ENCODE results near the gene ACVRL1. TPM values are rescaled to one million over a fixed set of nuclear protein-coding genes. Genes with fewer than 3 reads are reported as not detected.

The ACVRL1 gene
- total RNA-seq, 4 donors from 2014 or later, result 31.2 to 43.4 (median 39.0) TPM

DNA sequence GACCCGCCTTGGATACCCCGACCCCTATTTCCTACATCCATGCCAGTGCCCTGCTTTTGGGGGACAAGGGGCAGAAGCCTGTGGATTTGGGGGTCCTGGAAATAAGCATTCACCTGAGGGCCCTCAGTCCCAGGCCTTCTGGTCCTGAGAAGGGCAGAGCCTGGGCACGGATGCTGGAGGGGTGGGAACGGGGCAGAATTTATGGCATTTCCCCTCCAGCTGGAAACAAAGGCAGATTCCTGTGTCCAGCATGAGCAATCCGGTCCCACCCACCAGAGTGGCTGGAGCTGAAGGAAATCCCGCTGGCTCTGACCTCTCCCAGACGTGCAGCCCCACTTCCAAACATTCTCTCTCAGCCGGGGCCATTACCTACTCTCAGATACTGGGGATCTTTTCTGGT is 10.1 kb upstream of the ACVRL1 start:
- Histone ChIP-seq H3K27ac (peak overlapping the region; percentile 34), H3K27me3 (no peaks in the 10 kb centered on the region), H3K9me3 (no peaks in the 10 kb centered on the region), H3K4me1 (peaks cover 11% of the 10 kb centered on the region), H3K36me3 (no peaks in the 10 kb centered on the region), H3K4me3 (no peak overlapping the region)
- TF ChIP-seq, protein P1, sequence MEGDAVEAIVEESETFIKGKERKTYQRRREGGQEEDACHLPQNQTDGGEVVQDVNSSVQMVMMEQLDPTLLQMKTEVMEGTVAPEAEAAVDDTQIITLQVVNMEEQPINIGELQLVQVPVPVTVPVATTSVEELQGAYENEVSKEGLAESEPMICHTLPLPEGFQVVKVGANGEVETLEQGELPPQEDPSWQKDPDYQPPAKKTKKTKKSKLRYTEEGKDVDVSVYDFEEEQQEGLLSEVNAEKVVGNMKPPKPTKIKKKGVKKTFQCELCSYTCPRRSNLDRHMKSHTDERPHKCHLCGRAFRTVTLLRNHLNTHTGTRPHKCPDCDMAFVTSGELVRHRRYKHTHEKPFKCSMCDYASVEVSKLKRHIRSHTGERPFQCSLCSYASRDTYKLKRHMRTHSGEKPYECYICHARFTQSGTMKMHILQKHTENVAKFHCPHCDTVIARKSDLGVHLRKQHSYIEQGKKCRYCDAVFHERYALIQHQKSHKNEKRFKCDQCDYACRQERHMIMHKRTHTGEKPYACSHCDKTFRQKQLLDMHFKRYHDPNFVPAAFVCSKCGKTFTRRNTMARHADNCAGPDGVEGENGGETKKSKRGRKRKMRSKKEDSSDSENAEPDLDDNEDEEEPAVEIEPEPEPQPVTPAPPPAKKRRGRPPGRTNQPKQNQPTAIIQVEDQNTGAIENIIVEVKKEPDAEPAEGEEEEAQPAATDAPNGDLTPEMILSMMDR (IDR thresholded peaks at IDR 0.05), result no peak
- TF ChIP-seq POLR2AphosphoS5 (IDR thresholded peaks at IDR 0.05) (no peak), POLR2A (IDR thresholded peaks at IDR 0.05) (no peak), EP300 (IDR thresholded peaks at IDR 0.05) (no peak)
- WGBS, result 70% methylated on average over 8 of the region's 8 CpGs
- DNase-seq (ENCODE audit: low spot score in 2 of 2), result no peak

DNA sequence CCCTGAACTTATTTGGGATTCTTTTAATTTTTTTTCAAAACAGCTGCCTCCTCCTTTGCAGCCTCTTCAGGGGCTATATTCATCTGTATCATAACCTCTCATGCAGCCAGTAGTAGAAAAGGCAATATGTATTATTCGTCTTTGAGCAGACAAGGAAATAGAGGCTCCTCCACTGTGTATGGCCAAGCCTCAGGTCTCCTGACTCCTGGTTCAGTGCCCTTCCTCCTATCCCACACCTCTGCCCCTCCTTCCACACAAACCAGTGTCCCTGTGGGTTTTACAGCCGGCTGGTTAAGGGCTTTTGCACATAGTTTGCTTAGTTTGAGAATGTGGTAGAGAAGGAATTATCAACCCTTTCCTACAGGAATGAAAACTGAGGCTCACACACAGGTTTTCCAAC is 8.8 kb upstream of the ACVRL1 start:
- Histone ChIP-seq H3K4me3 (no peak overlapping the region), H3K27me3 (no peaks in the 10 kb centered on the region), H3K4me1 (peaks cover 11% of the 10 kb centered on the region), H3K27ac (no peak overlapping the region), H3K9me3 (no peaks in the 10 kb centered on the region), H3K36me3 (no peaks in the 10 kb centered on the region)
- DNase-seq (ENCODE audit: low spot score in 2 of 2), result no peak
- 78% methylated on average over 2 of the region's 2 CpGs for WGBS
- TF ChIP-seq, protein P1 (IDR thresholded peaks at IDR 0.05), result no peak
- TF ChIP-seq POLR2AphosphoS5 (IDR thresholded peaks at IDR 0.05) (no peak), EP300 (IDR thresholded peaks at IDR 0.05) (no peak), POLR2A (IDR thresholded peaks at IDR 0.05) (no peak)

DNA sequence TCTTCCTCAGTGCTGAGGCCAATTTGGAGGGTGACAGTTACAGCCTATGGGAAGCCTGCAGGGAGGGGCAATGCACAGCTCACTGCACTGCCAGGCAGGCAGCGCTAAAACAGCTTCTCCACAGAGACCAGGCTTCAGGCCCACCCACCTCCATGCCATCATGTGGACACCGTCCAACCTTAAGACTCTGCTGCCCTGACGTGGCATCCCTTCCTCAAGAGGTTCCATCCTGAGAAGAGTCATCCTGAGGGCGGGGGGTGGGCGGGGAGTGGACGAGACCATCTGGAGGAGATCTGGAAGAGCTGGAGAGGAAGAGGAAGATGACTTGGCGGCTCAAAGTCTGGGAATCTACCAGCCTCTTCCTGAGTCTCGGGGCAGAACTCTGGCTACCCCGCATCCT is 8.4 kb upstream of the ACVRL1 start:
- Histone ChIP-seq H3K27ac (no peak overlapping the region), H3K4me1 (peaks cover 11% of the 10 kb centered on the region), H3K27me3 (no peaks in the 10 kb centered on the region), H3K36me3 (no peaks in the 10 kb centered on the region), H3K4me3 (no peak overlapping the region), H3K9me3 (no peaks in the 10 kb centered on the region)
- DNase-seq (ENCODE audit: low spot score in 2 of 2), result no peak
- WGBS, result 82% methylated on average over 9 of the region's 9 CpGs
- no peak for TF ChIP-seq POLR2A (IDR thresholded peaks at IDR 0.05)
- no peak for TF ChIP-seq POLR2AphosphoS5 (IDR thresholded peaks at IDR 0.05)
- TF ChIP-seq, protein P1 (IDR thresholded peaks at IDR 0.05), result no peak
- TF ChIP-seq EP300 (IDR thresholded peaks at IDR 0.05), result no peak

DNA sequence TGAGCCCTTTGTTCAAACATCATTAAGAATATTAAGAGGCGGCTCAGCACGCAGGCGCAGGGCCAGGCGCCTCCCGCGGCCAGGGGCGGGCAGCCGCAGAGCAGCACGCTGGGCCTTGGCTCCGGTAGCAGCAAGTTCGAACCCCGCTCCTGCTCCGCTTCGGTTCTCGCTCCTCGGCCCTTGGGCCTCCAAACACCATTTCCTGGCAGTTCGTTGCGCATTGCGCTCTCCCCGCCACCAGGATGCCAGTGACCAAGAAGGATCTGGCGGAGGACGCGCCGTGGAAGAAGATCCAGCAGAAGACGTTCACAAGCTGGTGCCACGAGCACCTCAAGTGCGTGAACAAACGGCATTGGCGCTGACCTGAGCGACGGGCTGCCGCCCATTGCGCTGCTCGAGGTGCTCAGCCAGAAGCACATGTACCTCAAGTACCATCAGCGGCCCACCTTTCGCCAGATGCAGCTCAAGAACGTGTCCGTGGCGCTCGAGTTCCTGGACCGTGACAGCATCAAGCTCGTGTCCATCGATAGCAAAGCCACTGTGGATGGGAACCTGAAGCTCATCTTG is 6.9 kb upstream of the ACVRL1 start:
- no peak for DNase-seq (ENCODE audit: low spot score in 2 of 2)
- no peaks in the 10 kb centered on the region for H3K27me3 ChIP-seq
- H3K4me3 ChIP-seq, result no peak overlapping the region
- H3K27ac ChIP-seq, result no peak overlapping the region
- no peaks in the 10 kb centered on the region for H3K36me3 ChIP-seq
- WGBS, result 95% methylated on average over 33 of the region's 43 CpGs
- H3K9me3 ChIP-seq, result no peaks in the 10 kb centered on the region
- peaks cover 26% of the 10 kb centered on the region for H3K4me1 ChIP-seq
- TF ChIP-seq, protein P1 (IDR thresholded peaks at IDR 0.05), result no peak
- no peak for TF ChIP-seq POLR2AphosphoS5 (IDR thresholded peaks at IDR 0.05)
- TF ChIP-seq EP300 (IDR thresholded peaks at IDR 0.05), result no peak
- TF ChIP-seq POLR2A (IDR thresholded peaks at IDR 0.05), result no peak

DNA sequence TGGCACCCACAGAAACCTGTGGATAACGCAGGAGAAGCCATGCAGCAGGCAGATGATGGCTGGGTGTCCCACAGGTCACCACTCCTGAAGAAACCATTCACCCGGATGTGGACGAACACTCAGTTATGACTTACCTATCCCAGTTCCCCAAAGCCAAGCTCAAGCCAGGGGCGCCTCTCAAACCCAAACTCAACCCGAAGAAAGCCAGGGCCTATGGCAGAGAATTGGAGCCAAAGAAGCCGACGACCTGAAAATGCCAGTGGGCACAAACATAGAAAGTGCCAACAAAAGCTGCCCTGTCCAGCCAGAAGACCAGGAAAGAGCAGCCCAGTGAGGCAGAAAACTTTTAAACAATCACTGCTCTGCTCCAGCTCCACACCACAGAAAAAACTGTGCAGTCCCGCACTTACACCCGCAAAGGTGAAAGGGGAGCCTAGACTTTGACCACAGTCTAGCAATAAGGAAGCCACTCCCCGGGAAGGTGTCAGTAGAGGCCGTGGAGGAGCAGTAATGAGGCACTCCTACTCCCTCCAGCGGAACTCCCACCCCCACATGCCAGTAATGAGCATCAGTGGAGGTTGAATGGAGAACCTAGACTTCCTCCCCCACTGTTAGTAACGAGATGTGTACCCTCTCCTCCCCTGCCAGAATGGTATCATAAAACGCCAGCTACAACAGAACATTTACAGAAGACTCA is 6.0 kb upstream of the ACVRL1 start:
- TF ChIP-seq POLR2A (IDR thresholded peaks at IDR 0.05), result no peak
- TF ChIP-seq POLR2AphosphoS5 (IDR thresholded peaks at IDR 0.05), result no peak
- TF ChIP-seq, protein P1 (IDR thresholded peaks at IDR 0.05), result no peak
- no peak for TF ChIP-seq EP300 (IDR thresholded peaks at IDR 0.05)
- 85% methylated on average over 13 of the region's 14 CpGs for WGBS
- peak in 1 of 2 donors; percentile 5 for DNase-seq (ENCODE audit: low spot score in 2 of 2)

More for the DNA sequence above, 6.0 kb upstream of the ACVRL1 start:
- Histone ChIP-seq H3K27ac (no peak overlapping the region), H3K4me3 (no peak overlapping the region), H3K36me3 (no peaks in the 10 kb centered on the region), H3K27me3 (no peaks in the 10 kb centered on the region), H3K9me3 (no peaks in the 10 kb centered on the region), H3K4me1 (peaks cover 35% of the 10 kb centered on the region)

All from suprapubic skin (tissue), 4 donors.